Body of pancreas (tissue), 4 donors: ENCODE data around the gene ZNF709.

ENCODE experiments used
- POLR2A ChIP-seq, 3 donors: fragments of 450-650 bp; IDR thresholded peaks; one replicate each; pipeline ENCODE4 v1.6.1; 2016; ENCODE audit warnings: antibody characterized with exemption in 3 of 3, mild to moderate bottlenecking in 2 of 3
- TF ChIP-seq, protein P1 (sequence below), 7 experiments: fragments of 450-650 bp in 4 of 7; fragments of 200-600 bp in 3 of 7; sonication (generic) in 3 of 7; IDR thresholded peaks; one replicate each; pipeline ENCODE4 v1.5.1; 2016 to 2019; ENCODE audit warnings: antibody characterized with exemption in 7 of 7

DNA sequence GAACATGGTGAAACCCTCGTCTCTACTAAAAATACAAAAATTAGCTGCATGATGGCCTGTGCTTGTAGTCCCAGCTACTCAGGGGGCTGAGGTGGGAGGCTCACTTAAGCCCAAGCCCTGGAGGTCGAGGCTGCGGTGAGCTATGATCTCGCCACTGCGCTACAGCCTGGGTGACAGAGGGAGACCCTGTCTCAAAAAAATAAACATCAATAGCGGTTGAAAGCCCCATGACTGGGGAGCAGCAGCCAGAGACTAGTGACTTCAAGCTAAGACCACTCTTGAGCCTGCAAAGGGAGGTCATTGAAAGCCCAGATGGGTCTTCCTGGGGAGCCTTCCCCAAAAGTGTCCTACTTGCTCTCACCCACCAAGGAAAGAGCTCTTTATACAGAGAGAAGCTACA, 11.9 kb upstream of the ZNF709 start:
- TF ChIP-seq, protein P1, sequence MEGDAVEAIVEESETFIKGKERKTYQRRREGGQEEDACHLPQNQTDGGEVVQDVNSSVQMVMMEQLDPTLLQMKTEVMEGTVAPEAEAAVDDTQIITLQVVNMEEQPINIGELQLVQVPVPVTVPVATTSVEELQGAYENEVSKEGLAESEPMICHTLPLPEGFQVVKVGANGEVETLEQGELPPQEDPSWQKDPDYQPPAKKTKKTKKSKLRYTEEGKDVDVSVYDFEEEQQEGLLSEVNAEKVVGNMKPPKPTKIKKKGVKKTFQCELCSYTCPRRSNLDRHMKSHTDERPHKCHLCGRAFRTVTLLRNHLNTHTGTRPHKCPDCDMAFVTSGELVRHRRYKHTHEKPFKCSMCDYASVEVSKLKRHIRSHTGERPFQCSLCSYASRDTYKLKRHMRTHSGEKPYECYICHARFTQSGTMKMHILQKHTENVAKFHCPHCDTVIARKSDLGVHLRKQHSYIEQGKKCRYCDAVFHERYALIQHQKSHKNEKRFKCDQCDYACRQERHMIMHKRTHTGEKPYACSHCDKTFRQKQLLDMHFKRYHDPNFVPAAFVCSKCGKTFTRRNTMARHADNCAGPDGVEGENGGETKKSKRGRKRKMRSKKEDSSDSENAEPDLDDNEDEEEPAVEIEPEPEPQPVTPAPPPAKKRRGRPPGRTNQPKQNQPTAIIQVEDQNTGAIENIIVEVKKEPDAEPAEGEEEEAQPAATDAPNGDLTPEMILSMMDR (IDR thresholded peaks at IDR 0.05): no peak
- TF ChIP-seq POLR2A (IDR thresholded peaks at IDR 0.05): no peak
